Right lobe of liver (tissue), 4 donors: Measurements from ENCODE around the gene ZNF525.

ENCODE experiments used
- CTCF ChIP-seq, 4 donors: fragments of 200-600 bp in 3 of 4; fragments of 450-650 bp in 1 of 4; IDR thresholded peaks; one replicate each; pipeline versions ENCODE4 v1.5.1 to v1.8.0; 2016 to 2022; ENCODE audit warnings: antibody characterized with exemption in 4 of 4, mild to moderate bottlenecking in 2 of 4
- POLR2A ChIP-seq: fragments of 450-650 bp; IDR thresholded peaks from one replicate; pipeline ENCODE4 v1.6.1; 2017; ENCODE audit warnings: antibody characterized with exemption, mild to moderate bottlenecking
- donor health status: DM: no; HTN: no; CAD: no.
- donor health status: DM: no; HTN: no; CAD: no.
- donor health status: DM: no; HTN: yes; CAD: no.

- TF ChIP-seq CTCF (IDR thresholded peaks at IDR 0.05) (no peak), POLR2A (no peak)
These were observed 9.2 kb downstream of the ZNF525 start for GRCh38 chr19:53374743-53375142.
